HG02623 (cell line): ENCODE results near the gene KIF5A.
"Not testable (repeated sequence)": the region's sequence is repeated elsewhere in the genome, so short reads cannot be mapped to it uniquely, and the experiment has no call there.

Experiments
- ATAC-seq: cut with Tn5 transposase; IDR thresholded peaks from one replicate; pipeline ENCODE4 v1.9.1; 2021; ENCODE audit warnings: moderate library complexity; ENCODE audit not compliant: unreplicated experiment

Gene KIF5A

DNA sequence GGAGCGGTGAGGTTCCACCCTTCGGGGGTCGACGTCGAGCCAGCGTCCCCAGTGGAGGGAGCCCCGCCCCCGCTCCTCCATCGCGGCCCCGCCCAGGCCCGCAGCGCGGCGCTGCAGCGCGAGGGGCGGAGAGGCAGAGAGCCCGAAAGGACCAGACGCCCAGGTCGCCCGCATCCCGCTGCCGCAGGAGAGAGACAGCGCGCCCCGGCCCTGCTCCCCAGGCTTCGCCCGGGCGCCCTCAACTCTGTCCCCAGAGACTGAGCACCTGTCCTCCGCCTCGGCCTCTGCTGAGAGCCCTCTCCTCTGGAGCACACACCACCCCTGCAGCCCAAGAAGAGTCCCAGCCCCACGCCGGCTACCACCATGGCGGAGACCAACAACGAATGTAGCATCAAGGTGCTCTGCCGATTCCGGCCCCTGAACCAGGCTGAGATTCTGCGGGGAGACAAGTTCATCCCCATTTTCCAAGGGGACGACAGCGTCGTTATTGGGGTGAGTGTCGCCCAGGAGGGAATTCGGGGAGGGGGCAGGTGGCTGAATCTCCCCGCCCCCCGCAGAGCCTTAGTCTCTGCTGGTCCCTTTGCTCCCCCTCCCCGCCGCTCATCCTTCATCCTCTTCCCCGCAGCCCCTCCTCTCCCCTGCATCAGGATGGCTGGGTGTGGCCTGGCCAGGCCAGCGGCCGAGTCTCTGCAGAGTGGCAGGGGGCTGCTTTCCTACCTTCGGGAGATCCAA, at the start of gene KIF5A:
KIF5A (plus strand) TSS at position 136 of the 732 bp plus-strand sequence; CDS start at position 364, 228 bp downstream.
- ATAC-seq, result no peak

DNA sequence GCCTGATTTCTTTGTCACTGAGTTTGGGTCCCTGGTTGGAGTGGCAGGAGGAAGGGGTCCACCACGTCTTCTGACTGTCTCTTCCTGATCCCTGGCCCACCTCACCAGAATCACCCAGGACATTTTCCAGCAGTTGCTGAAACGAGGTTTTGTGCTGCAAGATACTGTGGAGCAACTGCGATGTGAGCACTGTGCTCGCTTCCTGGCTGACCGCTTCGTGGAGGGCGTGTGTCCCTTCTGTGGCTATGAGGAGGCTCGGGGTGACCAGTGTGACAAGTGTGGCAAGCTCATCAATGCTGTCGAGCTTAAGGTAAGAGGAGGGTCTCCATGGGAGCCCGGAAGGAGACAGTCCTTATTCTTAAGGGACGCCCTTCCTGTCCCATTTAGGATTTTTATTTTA, 49.6 kb upstream of the KIF5A start:
- no peak for ATAC-seq

DNA sequence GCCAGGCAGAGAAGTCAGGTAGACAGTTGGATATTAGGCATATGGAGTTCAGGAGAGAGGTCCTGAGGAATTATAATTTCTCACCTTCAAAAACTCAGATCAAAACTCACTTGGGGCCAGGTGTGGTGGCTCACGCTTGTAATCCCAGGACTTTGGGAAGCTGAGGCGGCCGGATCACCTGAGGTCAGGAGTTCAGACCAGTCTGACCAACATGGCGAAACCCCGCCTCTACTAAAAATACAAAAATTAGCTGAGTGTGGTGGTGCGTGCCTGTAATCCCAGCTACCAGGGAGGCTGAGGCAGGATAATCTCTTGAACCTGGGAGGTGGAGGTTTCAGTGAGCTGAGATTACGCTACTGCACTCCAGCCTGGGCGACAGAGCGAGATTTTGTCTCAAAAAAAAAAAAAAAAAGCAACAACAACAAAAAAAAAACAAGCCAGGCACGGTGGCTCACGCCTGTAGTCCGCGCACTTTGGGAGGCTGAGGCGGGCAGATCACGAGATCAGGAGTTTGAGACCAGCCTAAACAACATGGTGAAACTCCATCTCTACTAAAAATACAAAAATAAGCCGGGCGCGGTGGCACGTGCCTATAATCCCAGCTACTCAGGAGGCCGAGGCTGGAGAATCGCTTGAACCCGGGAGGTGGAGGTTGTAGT, 47.4 kb upstream of the KIF5A start:
- ATAC-seq, result not testable (repeated sequence)

DNA sequence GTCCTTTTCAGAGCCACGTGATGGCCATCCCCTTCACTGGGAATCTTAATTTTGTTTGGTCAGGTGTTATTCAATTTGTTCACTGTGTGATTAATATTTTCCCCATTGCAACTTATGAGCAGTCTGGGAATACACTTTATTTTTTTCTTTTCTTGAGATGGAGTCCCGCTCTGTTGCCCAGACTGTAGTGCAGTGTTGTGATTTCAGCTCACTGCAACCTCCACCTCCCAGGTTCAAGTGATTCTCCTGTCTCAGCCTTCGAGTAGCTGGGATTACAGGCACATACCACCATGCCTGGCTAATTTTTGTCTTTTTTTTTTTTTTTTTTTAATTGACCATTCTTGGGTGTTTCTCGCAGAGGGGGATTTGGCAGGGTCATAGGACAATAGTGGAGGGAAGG, 43.3 kb upstream of the KIF5A start:
- ATAC-seq, result not testable (repeated sequence)

DNA sequence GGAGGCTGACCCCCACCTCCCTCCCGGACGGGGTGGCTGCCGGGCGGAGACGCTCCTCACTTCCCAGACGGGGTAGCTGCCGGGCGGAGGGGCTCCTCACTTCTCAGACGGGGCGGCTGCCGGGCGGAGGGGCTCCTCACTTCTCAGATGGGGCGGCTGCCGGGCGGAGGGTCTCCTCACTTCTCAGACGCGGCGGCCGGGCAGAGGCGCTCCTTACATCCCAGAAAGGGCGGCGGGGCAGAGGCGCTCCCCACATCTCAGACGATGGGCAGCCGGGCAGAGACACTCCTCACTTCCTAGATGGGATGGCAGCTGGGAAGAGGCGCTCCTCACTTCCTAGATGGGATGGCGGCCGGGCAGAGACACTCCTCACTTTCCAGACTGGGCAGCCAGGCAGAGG, 42.0 kb upstream of the KIF5A start:
- not testable (repeated sequence) for ATAC-seq

DNA sequence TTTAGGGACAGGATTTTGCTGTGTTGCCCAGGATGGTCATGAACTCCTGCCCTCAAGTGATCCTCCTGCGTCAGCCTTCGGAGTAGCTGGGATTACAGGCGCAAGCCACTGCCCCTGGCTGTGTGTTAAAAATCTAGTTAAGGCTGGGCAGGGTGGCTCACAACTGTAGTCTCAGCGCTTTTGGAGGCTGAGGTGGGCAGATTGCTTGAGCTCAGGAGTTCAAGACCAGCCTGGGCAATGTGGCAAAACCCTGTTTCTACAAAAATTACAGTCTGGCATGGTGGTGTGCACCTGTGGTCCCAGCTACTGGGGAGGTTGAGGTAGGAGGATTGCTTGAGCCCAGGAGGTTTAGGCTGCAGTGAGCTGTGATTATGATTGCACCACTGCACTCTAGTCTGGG, 38.7 kb upstream of the KIF5A start:
- ATAC-seq, result no peak

DNA sequence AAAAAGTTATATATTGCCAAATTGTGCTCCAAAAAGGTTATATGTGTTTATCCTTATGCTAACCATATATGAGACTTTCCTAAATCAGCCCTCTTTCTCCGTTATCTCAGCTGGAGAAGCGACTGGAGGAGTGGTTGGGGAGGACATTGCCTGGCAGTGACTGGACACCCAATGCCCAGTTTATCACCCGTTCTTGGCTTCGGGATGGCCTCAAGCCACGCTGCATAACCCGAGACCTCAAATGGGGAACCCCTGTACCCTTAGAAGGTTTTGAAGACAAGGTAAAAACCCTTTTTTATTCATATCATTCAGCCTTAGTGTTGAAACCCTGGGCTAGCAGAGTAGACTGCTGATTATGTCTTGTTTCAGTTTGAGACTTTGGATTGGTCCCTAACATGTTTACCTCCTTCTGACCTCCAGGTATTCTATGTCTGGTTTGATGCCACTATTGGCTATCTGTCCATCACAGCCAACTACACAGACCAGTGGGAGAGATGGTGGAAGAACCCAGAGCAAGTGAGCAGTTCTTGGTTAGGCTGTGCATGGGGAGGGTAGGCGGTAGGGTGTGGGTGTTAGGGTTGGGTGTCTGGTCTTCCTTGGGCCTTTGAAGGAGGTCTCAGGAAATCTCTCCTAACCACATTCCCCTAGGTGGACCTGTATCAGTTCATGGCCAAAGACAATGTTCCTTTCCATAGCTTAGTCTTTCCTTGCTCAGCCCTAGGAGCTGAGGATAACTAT, 38.1 kb upstream of the KIF5A start:
- no peak for ATAC-seq

DNA sequence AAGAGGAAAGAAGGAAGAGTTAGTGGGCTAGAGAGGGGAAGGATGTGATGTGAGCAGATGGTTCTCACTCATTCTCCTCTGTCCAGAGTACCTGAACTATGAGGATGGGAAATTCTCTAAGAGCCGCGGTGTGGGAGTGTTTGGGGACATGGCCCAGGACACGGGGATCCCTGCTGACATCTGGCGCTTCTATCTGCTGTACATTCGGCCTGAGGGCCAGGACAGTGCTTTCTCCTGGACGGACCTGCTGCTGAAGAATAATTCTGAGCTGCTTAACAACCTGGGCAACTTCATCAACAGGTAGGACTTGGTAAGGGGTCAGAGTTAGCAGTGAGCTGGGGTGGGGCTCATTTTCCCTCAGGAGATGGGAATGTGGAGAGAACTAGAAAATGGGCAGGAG, 37.2 kb upstream of the KIF5A start:
- no peak for ATAC-seq

DNA sequence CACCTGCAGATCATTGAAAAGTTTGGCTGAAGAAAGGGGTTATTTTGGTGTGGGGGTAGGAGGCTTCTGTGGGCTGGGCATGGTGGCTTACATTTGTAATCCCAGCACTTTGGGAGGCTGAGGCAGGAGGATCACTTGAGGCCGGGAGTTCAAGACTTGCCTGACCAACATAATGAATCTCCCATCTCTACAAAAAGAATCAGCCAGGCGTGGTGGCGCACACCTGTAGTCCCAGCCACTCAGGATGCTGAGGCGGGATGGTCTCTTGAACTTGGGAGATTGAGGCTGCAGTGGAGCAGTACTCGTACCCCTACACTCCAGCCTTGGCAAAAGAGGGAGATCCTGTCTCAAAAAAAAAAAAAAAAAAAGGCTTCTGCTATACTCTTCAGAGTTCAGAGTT, 36.6 kb upstream of the KIF5A start:
- no peak for ATAC-seq

DNA sequence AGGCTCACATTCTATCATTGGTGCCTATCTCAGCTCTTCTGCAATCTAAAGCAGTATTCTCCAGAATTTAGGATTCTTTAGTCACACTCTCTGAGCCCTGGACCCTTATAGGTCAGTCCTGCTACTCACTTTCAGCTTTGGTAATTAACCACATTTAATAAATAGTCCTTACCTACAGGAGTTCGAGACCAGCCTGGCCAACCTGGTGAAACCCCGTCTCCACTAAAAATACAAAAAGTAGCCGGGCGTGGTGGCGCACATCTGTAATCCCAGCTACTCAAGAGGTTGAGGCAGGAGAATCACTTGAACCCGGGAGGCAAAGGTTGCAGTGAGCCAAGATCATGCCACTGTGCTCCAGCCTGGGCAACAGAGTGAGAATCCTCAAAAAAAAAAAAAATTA, 36.2 kb upstream of the KIF5A start:
- not testable (repeated sequence) for ATAC-seq

DNA sequence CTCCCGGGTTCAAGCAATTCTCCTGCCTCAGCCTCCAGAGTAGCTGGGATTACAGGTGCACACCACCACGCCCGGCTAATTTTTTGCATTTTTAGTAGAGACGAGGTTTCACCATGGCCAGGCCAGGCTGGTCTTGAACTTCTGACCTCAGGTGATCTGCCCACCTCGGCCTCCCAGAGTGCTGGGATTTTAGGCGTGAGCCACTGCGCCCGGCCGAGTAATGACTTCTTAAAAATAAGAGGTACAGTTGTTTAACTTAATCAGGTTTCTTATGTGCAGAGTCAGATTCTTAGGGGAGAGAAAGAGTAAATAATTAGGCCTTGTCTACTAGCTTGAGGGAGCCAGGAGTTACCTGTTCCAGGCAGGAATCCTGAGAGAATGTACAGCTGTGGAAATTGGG, 35.6 kb upstream of the KIF5A start:
- ATAC-seq, result not testable (repeated sequence)

DNA sequence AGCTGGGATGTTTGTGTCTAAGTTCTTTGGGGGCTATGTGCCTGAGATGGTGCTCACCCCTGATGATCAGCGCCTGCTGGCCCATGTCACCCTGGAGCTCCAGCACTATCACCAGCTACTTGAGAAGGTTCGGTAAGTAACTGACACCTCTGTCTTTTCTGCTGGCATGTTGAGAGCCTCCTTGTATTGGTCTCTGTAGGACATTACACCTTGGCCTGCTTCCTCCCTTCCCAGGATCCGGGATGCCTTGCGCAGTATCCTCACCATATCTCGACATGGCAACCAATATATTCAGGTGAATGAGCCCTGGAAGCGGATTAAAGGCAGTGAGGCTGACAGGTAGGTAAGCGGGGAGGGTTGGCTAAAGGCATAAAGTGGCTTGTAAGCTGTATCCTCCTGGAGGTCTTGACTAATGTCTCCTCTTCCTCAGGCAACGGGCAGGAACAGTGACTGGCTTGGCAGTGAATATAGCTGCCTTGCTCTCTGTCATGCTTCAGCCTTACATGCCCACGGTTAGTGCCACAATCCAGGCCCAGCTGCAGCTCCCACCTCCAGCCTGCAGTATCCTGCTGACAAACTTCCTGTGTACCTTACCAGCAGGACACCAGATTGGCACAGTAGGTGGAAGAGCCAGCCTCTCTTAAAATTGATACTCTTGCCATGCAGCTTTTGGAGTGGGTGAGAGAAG, 35.0 kb upstream of the KIF5A start:
- no peak for ATAC-seq

DNA sequence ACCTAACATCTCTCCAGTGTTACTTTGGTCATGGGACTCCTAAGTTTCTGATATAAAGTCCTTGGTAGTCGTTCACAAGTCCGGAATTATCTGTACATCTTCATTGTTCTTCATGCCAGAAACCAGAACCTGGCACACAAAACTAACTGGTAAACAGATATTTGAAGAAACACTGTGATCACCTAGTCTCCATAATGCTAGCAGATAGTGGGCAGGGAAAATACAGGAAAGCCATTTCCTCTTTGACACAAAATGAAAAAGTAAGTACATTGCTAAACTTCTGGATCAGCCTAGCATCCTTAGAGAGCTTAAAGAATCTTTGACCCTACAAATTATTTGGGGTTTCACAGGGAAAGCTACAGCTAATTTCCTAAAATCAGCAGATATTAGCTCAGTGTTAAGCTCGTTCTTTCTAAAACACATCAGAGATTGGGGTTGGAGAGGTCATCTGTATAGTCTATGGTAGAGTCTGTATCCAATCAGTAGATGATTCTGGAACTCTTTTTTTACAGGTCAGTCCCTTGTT, 34.4 kb upstream of the KIF5A start:
- ATAC-seq, result no peak

DNA sequence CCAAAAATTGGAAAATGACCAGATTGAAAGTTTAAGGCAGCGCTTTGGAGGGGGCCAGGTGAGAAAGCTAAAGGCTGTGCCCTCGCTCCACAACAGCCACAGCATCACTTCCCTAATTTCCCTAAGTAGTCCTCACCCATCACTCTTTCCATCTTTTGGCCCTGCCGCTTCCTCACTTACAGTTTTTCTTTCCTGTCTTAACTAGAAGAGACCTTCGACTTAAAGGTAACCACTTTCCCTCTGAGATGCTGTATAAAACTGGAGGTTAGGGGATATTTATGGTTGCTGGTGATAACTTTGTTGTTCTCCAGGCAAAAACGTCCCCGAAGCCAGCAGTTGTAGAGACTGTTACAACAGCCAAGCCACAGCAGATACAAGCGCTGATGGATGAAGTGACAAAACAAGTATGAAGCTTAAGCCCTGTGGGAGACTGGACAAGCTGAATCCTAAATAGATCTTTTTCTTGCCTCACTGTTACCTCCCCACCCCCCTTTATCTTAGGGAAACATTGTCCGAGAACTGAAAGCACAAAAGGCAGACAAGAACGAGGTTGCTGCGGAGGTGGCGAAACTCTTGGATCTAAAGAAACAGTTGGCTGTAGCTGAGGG, 33.8 kb upstream of the KIF5A start:
- ATAC-seq, result no peak

DNA sequence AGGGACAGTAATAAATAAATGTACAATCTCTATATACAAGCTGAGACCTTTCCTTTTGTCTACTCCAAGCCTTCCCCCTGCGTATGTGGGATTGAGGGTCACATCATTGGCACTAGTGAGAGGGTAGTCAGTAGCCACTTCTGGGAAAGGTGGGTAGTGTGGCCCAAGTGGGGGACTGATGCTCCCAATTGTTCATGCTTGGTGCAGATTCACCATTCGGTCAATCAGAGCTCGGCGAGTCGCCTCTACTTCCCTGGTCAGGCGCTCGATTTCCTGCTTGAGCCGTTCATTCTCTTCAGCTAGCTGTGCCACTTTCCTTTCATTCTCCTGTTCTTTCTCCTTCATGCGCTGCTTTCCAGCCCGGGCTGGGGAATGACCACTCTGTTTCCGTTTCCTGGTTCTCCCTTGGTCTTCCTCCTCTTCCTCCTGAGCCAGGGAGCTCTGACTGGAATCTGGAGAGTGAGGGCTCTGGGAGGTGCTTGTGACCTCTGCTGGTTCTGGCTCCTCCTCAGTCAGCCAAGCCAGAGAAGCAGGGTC, 33.2 kb upstream of the KIF5A start:
- no peak for ATAC-seq

DNA sequence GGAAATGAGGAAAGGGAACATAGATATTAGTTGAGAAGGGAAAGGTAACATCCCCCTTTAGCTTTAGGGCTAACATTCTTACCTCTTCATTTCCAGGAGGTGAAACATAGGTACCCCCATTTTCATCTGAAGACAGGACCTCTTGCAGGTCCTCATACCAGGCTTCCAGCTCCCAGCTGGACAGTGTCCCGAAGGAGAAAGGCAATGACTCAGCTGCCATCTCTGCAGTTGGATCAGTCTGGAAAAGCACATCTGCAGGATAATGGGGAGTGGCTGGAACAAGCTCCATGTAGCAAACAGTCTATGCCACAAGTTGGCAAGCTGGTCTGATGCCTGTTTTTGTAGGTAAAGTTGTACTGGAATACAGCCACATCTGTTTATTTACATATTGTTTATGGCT, 32.7 kb upstream of the KIF5A start:
- no peak for ATAC-seq

DNA sequence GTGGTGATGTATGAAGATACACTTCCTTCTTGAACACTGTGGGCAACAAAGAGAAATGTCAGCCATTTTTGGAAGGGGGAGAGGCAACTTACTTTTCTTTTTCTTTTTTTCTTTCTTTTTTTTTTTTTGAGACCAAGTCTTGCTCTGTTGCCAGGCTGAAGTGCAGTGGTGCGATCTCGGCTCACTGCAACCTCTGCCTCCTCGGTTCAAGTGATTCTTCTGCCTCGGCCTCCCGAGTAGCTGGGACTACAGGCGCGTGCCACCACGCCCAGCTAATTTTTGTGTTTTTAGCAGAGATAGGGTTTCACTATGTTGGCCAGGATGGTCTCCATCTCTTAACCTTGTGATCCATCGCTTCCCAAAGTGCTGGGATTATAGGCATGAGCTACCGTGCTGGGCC, 32.1 kb upstream of the KIF5A start:
- not testable (repeated sequence) for ATAC-seq

DNA sequence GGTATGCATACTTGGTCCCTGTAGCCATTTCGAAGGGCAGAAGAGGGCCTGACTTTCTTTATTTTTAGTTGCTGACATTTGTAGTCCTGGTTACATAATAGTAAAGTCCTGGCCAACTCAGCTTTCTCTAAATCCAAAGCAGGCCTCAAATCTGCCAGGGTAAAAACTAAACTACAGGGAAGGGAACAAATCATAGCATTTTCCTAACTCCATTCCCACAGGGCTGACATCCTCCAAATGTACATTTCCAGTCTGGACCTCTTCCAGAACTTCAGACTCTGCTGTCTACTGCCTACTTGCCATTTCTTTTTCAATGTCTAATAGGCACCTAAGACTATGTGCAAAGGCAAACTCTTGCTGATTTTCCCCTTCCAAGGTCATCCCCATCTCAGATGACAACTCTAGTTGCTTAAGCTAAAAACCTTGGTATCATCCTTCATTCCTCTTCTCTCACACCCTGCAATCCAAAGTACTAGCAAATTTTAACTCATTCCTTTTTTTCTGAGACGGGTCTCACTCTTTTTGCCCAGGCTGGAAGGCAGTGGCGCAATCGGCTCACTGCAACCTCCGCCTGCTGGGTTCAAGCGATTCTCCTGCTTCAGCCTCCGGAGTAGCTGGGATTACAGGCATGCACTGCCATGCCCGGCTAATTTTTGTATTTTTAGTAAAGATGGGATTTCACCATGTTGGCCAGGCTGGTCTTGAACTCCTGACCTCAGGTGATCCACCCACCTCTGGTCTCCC, 31.5 kb upstream of the KIF5A start:
- no peak for ATAC-seq

DNA sequence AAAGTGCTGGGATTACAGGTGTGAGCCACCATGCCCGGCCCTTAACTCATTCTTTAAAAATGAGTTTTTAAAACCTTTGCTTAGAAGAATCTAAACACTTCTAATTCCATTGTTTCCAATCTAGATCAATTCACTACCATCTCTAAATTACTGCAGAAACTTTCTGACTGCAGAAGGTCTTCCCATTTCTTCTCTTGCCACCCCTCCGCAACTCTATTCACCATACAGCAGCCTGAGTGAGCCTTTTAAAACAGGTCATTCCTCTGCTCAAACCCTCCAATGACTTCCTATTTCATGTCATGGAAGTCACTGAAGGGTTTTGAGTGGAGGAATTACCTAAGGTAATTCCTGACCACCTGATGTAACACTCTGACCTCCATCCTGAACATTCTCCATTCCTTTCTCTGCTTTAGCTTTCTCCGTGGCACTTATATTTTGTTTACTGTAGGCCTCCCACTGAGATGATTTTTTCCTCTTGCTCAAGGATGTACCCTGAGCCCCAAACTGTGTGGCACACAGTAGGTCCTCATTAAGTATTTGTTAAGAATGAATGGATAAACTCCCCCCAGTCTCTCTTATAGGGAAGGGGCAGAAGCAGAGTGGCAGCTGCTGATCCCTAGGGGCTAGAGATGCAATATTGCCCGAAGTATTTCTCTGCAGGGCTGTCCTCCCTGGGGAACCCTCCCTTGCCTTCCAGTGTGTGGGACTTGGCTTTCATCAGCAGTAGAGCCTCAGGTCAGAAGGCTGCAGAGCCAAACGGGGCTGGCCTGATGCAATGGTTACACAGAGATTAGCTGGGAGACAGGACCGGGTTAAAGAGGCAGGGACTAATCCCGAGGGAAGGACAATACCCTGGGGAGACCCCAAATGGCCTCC, 30.7 kb upstream of the KIF5A start:
- ATAC-seq, result no peak
